H1 (cell line): ENCODE measurements around the gene BRS3.

Experiments
- CREB1 ChIP-seq: IDR thresholded peaks from 2 replicates; pipeline ENCODE4 v1.6.1; 2012; ENCODE audit warnings: inconsistent platforms
- EZH2 ChIP-seq: fragments of 200-600 bp; sonication (generic); IDR thresholded peaks from 2 replicates; pipeline ENCODE4 v1.7.1; 2012; ENCODE audit warnings: low read depth, mild to moderate bottlenecking, moderate library complexity, low read length, inconsistent platforms; ENCODE audit not compliant: severe bottlenecking
- RFX5 ChIP-seq: IDR thresholded peaks from 2 replicates; pipeline ENCODE4 v1.6.1; 2011; ENCODE audit warnings: low read depth, low read length, improper control_type of control experiment, borderline replicate concordance
- RNF2 ChIP-seq: fragments of 200-900, 300-1000 bp; sonication (generic); IDR thresholded peaks from 2 replicates; pipeline ENCODE4 v1.7.1; 2016; ENCODE audit warnings: borderline replicate concordance, low read depth, mild to moderate bottlenecking, antibody characterized with exemption, low read length; ENCODE audit not compliant: poor library complexity, severe bottlenecking; ENCODE audit errors: missing control alignments
- TF ChIP-seq, protein P1 (sequence below), 3 experiments: IDR thresholded peaks; 1 replicate in 2 of 3; 2 replicates in 1 of 3; pipeline versions ENCODE4 v1.5.1 to v1.6.1; 2011; ENCODE audit warnings: low read length in 3 of 3, mild to moderate bottlenecking in 3 of 3, inconsistent platforms in 2 of 3, low read depth in 1 of 3, moderate library complexity in 1 of 3; ENCODE audit not compliant: insufficient read depth in 1 of 3; ENCODE audit errors: control extremely low read depth in 1 of 3
- TF ChIP-seq, protein P2 (sequence below): IDR thresholded peaks from 2 replicates; pipeline ENCODE4 v1.6.1; 2011; ENCODE audit warnings: low read depth, mild to moderate bottlenecking, low read length; ENCODE audit not compliant: insufficient read depth

- TF ChIP-seq, protein P1, sequence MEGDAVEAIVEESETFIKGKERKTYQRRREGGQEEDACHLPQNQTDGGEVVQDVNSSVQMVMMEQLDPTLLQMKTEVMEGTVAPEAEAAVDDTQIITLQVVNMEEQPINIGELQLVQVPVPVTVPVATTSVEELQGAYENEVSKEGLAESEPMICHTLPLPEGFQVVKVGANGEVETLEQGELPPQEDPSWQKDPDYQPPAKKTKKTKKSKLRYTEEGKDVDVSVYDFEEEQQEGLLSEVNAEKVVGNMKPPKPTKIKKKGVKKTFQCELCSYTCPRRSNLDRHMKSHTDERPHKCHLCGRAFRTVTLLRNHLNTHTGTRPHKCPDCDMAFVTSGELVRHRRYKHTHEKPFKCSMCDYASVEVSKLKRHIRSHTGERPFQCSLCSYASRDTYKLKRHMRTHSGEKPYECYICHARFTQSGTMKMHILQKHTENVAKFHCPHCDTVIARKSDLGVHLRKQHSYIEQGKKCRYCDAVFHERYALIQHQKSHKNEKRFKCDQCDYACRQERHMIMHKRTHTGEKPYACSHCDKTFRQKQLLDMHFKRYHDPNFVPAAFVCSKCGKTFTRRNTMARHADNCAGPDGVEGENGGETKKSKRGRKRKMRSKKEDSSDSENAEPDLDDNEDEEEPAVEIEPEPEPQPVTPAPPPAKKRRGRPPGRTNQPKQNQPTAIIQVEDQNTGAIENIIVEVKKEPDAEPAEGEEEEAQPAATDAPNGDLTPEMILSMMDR (IDR thresholded peaks at IDR 0.05; ENCODE audit: control extremely low read depth in 1 of 3, insufficient read depth in 1 of 3, low read depth in 1 of 3, low read length in 3 of 3), result no peak
- no peak for TF ChIP-seq CREB1
- no peak for TF ChIP-seq EZH2
- TF ChIP-seq, protein P2, sequence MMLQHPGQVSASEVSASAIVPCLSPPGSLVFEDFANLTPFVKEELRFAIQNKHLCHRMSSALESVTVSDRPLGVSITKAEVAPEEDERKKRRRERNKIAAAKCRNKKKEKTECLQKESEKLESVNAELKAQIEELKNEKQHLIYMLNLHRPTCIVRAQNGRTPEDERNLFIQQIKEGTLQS, result no peak
- TF ChIP-seq RNF2, result no peak
- TF ChIP-seq RFX5, result no peak
These were observed 37.5 kb upstream of the BRS3 start for GRCh38 chrX:136450050-136450830.
